Progenitor cell of endocrine pancreas (in vitro differentiated cells): ENCODE data around the gene SRP68. TPM values are rescaled to one million over a fixed set of nuclear protein-coding genes. Genes with fewer than 3 reads are reported as not detected.

ENCODE experiments used
- DNase-seq: peaks from one replicate; pipeline ENCODE4 v3.0.0; 2021; ENCODE audit warnings: low spot score; ENCODE audit not compliant: unreplicated experiment
- H3K27ac Mint-ChIP-seq: 2 replicates; pipeline ENCODE4 v1.8.0; 2021; ENCODE audit warnings: mild to moderate bottlenecking, moderate library complexity, mixed read lengths
- H3K27me3 Mint-ChIP-seq: 2 replicates; pipeline ENCODE4 v1.8.0; 2021; ENCODE audit warnings: mixed read lengths
- H3K36me3 Mint-ChIP-seq: 2 replicates; pipeline ENCODE4 v1.8.0; 2022; ENCODE audit warnings: mixed read lengths; ENCODE audit not compliant: insufficient read depth
- H3K4me1 Mint-ChIP-seq: 2 replicates; pipeline ENCODE4 v1.8.0; 2021; ENCODE audit warnings: low read depth, mixed read lengths
- H3K4me3 Mint-ChIP-seq: 2 replicates; pipeline ENCODE4 v1.8.0; 2021; ENCODE audit warnings: low read depth, mild to moderate bottlenecking, moderate library complexity, mixed read lengths
- H3K9me3 Mint-ChIP-seq: 2 replicates; pipeline ENCODE4 v1.8.0; 2021; ENCODE audit warnings: low read depth, mixed read lengths
- total RNA-seq: library from RNA; stranded (reverse); gene quantifications from 2 replicates; pipeline ENCODE4 v1.2.1, GENCODE V29; 2021
- TF ChIP-seq, protein P1 (sequence below): fragments of 200-600 bp; sonication (generic); IDR thresholded peaks from one replicate; pipeline ENCODE4 v1.5.0; 2021; ENCODE audit warnings: antibody characterized with exemption, mild to moderate bottlenecking; ENCODE audit not compliant: unreplicated experiment

Gene SRP68
- total RNA-seq, 1 donor from 2014 or later: 74.9 TPM

DNA sequence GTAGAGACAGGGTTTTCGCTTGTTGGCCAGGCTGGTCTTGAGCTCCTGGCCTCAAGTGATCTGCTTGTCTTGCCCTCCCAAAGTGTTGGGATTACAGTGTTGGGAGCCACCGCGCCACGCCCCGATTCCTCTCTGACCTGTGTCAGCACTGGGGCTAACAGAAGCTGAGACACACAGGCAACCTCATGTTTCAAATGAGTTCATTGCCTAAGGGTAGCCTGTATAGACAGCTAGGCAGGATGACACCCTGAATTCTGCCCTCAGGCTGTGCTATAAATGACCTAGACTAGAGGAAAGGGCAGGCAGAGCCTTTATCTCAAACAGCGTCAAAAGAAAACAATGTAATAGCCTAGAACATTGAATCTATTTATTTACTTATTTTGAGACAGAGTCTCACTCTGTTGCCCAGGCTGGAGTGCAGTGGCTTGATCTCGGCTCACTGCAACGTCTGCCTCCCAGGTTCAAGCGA lies 74.0 kb downstream of the SRP68 start:
- Mint-ChIP-seq H3K9me3 (no peaks in the 10 kb centered on the region), H3K27me3 (no peaks in the 10 kb centered on the region), H3K27ac (no peak overlapping the region), H3K4me1 (peaks cover 13% of the 10 kb centered on the region), H3K36me3 (peaks cover 11% of the 10 kb centered on the region), H3K4me3 (no peak overlapping the region)
- TF ChIP-seq, protein P1, sequence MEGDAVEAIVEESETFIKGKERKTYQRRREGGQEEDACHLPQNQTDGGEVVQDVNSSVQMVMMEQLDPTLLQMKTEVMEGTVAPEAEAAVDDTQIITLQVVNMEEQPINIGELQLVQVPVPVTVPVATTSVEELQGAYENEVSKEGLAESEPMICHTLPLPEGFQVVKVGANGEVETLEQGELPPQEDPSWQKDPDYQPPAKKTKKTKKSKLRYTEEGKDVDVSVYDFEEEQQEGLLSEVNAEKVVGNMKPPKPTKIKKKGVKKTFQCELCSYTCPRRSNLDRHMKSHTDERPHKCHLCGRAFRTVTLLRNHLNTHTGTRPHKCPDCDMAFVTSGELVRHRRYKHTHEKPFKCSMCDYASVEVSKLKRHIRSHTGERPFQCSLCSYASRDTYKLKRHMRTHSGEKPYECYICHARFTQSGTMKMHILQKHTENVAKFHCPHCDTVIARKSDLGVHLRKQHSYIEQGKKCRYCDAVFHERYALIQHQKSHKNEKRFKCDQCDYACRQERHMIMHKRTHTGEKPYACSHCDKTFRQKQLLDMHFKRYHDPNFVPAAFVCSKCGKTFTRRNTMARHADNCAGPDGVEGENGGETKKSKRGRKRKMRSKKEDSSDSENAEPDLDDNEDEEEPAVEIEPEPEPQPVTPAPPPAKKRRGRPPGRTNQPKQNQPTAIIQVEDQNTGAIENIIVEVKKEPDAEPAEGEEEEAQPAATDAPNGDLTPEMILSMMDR: no peak
- DNase-seq: no peak

DNA sequence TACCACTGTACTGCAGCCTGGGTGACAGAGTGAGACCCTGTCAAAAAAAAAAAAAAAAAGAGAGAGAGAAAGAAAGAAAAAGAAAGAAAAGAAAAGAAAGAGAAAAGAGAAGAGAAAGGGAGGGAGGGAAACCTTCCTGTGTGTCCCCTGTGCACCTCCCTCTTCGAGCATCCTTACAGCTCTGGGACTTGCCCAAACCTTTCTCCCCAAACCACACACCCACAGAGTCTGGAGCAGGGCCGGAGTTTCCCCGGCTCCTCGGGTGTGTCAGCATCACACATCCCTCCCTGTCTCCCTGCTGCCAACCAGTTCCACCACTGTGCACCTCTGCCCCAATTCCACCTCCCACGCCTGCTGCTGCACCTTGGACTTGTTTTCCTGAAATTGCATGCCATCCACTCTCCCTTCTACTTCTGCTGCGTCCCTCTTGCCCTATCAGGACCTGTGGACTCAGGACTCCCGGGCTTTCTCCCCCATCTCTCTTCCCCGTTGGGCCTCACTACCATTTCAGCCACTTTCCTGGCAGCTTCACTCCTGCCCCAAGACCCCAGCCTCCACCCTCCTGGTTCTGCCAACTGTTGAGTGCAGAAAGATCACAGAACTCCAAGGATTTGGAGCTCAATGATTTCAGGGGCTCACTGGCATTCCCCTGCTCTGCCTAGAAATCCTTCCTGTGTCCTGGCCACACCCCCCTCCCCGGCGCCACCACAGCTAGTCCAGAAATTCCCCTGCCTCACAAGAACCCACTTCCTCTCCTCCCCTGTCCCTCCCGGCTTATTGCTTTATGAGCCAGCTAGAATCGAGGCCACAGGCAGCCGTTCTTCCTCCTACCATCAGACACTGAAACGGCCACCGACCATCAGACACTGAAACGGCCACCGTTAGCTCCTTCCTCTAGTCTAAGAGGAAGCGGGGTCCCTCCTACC lies 75.4 kb downstream of the SRP68 start:
- peaks cover 11% of the 10 kb centered on the region for H3K36me3 Mint-ChIP-seq
- no peak overlapping the region for H3K27ac Mint-ChIP-seq
- DNase-seq: no peak
- TF ChIP-seq, protein P1: no peak
- H3K9me3 Mint-ChIP-seq: no peaks in the 10 kb centered on the region
- H3K4me3 Mint-ChIP-seq: no peak overlapping the region
- no peaks in the 10 kb centered on the region for H3K27me3 Mint-ChIP-seq
- H3K4me1 Mint-ChIP-seq: peaks cover 10% of the 10 kb centered on the region

DNA sequence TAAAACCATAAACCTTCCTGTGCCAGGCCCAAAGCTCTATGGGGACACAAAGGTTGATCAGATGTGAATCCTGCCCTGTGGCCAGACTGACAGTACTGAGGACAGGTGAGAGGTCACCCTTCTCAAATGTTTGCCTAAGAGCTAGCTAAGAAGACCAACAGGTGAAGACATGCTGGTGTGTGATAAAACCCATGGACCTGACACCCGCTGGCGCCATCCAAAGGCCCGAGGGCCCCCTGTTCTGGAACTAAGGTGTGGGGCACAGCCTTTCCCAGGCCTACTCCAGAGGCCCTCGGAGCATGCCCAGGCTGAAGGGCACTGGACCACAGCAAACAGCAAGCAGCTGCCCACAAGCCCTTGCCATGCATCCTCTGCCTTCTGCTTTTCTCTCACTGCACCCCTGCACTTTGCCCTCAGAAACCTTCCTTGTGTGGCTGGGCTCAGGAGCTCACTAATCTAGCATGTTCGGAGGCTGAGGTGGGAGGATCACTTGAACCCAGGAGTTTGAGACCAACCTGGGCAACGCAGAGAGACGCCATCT lies 76.9 kb downstream of the SRP68 start:
- no peak overlapping the region for H3K27ac Mint-ChIP-seq
- no peak for DNase-seq
- no peaks in the 10 kb centered on the region for H3K27me3 Mint-ChIP-seq
- peaks cover 17% of the 10 kb centered on the region for H3K36me3 Mint-ChIP-seq
- H3K4me1 Mint-ChIP-seq: peaks cover 10% of the 10 kb centered on the region
- H3K4me3 Mint-ChIP-seq: no peak overlapping the region
- no peaks in the 10 kb centered on the region for H3K9me3 Mint-ChIP-seq
- TF ChIP-seq, protein P1: no peak

GRCh38 chr17:75994802-75995370 lies 77.4 kb downstream of the SRP68 start:
- H3K9me3 Mint-ChIP-seq: no peaks in the 10 kb centered on the region
- TF ChIP-seq, protein P1: no peak
- no peaks in the 10 kb centered on the region for H3K27me3 Mint-ChIP-seq
- peaks cover 17% of the 10 kb centered on the region for H3K36me3 Mint-ChIP-seq
- no peak for DNase-seq
- peaks cover 8% of the 10 kb centered on the region for H3K4me1 Mint-ChIP-seq
- no peak overlapping the region for H3K27ac Mint-ChIP-seq
- H3K4me3 Mint-ChIP-seq: no peak overlapping the region

DNA sequence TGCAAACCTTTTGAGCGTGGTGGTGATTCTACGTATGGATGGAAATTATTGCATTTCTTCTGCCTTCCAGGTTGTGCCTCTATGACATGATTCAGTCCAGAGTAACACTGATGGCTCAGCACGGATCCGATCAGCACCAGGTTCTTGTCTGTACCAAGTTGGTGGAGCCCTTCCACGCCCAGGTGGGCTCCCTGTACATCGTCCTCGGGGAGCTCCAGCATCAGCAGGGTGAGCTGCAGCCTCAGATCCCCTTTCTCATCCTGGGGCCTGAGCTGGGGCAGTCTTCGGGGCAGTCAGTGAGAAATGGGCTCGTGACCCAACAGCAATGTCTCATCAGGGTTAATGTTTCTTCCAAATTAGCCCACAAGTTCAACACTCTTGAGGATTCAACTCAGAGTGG lies 80.9 kb downstream of the SRP68 start:
- Mint-ChIP-seq H3K36me3 (peaks cover 14% of the 10 kb centered on the region), H3K27ac (no peak overlapping the region), H3K9me3 (no peaks in the 10 kb centered on the region), H3K4me1 (no peaks in the 10 kb centered on the region), H3K27me3 (no peaks in the 10 kb centered on the region), H3K4me3 (no peak overlapping the region)
- no peak for DNase-seq
- TF ChIP-seq, protein P1: no peak
